ENCODE results near the gene SLFN12.
"Not testable (repeated sequence)": the region's sequence is repeated elsewhere in the genome, so short reads cannot be mapped to it uniquely, and the experiment has no call there.

Gene SLFN12

DNA sequence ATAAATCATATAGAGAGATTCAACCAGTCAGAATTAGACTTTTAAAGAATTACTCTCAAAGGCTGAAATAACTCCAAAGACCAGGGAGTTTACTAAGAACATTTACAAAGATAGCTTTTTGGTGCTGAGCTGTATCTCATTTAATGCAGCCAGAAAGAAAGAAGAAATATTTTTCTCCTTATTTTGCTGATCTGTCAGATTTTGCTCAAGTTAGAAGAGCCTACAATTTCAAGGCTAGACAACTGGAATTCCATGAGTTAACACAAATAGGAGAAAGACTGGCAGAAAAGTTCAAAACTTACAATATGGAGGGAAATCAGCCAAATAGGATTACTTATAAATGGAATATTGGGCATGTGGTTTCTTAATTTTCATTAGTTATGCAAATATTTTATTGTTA, 6.1 kb upstream of the SLFN12 start:
- TF ChIP-seq, protein P1, sequence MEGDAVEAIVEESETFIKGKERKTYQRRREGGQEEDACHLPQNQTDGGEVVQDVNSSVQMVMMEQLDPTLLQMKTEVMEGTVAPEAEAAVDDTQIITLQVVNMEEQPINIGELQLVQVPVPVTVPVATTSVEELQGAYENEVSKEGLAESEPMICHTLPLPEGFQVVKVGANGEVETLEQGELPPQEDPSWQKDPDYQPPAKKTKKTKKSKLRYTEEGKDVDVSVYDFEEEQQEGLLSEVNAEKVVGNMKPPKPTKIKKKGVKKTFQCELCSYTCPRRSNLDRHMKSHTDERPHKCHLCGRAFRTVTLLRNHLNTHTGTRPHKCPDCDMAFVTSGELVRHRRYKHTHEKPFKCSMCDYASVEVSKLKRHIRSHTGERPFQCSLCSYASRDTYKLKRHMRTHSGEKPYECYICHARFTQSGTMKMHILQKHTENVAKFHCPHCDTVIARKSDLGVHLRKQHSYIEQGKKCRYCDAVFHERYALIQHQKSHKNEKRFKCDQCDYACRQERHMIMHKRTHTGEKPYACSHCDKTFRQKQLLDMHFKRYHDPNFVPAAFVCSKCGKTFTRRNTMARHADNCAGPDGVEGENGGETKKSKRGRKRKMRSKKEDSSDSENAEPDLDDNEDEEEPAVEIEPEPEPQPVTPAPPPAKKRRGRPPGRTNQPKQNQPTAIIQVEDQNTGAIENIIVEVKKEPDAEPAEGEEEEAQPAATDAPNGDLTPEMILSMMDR (IDR thresholded peaks at IDR 0.05; ENCODE audit: low read depth, low read length), result no peak
- no peak for DNase-seq (ENCODE audit: low read depth in 2 of 2)
- no peak overlapping the region for H3K4me3 ChIP-seq (replicated peaks in 1 of 2; ENCODE audit: low read depth in 2 of 2, low read length in 2 of 2)

DNA sequence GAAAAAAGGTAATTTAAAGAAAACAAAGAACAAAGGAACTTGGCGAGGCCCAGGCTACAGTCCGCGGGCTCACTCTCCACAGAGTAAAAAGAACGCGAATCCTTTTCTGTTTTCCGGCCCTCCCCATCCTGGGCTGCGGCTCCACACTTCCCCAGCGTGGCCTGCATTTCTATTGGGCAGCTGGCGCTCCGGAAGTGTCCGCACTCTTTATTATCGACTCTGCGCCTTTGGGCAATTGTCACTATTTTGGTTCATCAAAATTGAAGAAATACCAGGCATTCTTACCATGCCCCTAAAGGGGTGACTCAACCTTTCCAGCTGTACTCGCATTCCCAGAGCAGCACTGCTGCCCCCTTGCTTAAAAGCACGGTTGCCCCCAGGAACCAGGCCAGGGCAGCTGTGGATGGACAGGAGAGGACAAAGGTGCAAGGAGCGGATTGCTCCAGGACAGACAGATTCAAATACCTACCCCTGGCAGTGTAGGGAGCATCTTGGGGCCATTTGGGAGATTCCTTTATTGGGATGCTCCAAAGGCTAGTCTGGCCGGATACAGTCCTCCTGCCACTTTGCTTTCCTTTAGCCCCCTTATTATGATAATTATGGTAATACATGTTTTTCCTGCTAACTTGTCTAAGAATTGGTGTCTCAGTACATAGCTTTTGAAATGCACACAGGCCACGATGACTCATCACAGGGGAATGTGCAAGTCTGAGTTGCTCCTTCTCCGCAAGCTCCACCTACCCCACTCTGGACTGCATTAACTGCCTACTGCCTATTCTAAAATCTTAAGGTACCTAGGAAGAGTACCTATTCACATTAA, 985 bp upstream of the SLFN12 start:
- peak overlapping the region; percentile 66 to 69 for H3K4me3 ChIP-seq (replicated peaks in 1 of 2; ENCODE audit: low read depth in 2 of 2, low read length in 2 of 2)
- TF ChIP-seq, protein P1 (IDR thresholded peaks at IDR 0.05; ENCODE audit: low read depth, low read length), result peak; percentile 46
- peak; percentile 99 to 100 for DNase-seq (ENCODE audit: low read depth in 2 of 2)

DNA sequence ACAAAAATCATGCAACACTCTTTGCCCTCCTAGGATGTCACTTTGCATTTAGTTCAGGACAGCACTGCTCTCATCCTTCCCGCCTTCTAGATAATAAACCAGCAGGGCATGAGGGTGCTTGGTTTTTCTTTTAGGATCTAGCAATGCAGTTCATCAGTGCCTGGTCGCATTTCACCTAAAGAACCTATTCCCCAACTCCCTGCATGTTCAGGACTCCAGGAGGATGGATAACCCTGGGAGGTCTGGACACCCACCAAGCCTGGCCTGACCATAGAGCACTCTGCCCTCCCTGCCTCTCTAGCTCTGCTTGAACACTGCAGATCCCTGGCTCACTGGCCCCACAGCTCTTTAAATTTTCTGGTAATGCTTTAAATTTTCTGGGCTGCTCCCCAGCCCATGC, 2.6 kb downstream of the SLFN12 start:
- no peak overlapping the region for H3K4me3 ChIP-seq (replicated peaks in 1 of 2; ENCODE audit: low read depth in 2 of 2, low read length in 2 of 2)
- no peak for DNase-seq (ENCODE audit: low read depth in 2 of 2)
- TF ChIP-seq, protein P1 (IDR thresholded peaks at IDR 0.05; ENCODE audit: low read depth, low read length), result no peak

DNA sequence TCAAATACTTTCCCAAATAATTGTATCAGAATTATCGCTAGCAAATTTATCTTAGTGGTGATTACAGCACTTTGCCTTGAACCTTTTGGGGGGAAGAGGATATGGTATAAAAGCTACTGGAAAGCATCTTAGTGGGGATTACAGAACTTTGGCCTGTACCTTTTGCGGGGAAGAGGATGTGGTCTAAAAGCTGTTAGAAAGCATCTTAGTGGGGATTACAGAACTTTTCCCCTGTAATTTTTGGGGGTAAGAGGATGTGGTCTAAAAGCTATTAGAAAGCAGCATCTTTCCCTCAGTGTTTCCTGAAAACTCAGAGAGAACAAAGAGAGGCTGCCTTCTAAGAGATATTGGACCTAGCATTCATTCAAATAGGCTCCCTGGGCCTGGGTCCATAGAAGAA, 4.1 kb downstream of the SLFN12 start:
- no peak for DNase-seq (ENCODE audit: low read depth in 2 of 2)
- TF ChIP-seq, protein P1 (IDR thresholded peaks at IDR 0.05; ENCODE audit: low read depth, low read length), result no peak
- H3K4me3 ChIP-seq (replicated peaks in 1 of 2; ENCODE audit: low read depth in 2 of 2, low read length in 2 of 2), result no peak overlapping the region

DNA sequence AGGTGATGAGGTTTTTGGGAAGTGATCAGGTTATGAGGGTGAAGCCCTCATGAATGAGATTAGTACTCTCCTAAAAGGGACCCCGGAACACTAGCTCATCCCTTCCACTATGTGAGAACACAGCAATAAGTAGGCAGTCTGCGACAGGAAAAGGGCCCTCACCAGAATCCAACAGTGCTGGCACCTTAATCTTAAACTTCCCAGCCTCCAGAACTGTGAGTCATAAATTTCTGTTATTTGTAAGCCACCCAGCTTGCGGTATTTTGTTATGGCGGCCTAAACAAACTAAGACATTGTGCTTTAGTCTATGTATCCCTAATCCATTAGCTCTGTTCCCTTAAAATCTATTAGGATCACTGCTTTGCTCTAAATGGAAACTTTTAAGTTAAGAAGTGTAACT, 8.5 kb downstream of the SLFN12 start:
- H3K4me3 ChIP-seq (replicated peaks in 1 of 2; ENCODE audit: low read depth in 2 of 2, low read length in 2 of 2), result no peak overlapping the region
- TF ChIP-seq, protein P1 (IDR thresholded peaks at IDR 0.05; ENCODE audit: low read depth, low read length), result no peak
- peak; percentile 17 to 31 for DNase-seq (ENCODE audit: low read depth in 2 of 2)

DNA sequence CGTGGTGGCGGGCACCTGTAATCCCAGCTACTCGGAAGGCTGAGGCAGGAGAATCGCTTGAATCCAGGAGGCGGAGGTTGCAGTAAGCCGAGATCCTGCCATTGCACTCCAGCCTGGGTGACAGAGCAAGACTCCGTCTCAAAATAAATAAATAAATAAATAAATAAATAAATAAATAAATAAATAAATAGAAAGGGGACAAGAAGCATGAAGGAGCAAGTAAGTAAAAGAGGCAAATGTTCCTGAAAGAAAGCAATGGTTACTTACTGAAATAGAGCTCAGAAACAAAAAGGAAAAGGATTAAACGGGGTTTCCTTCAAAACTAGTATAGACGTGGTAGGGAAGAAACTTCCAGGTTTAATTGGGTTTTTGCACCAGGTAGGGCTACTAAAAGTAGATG, 11.2 kb downstream of the SLFN12 start:
- not testable (repeated sequence) for DNase-seq (ENCODE audit: low read depth in 2 of 2)

DNA sequence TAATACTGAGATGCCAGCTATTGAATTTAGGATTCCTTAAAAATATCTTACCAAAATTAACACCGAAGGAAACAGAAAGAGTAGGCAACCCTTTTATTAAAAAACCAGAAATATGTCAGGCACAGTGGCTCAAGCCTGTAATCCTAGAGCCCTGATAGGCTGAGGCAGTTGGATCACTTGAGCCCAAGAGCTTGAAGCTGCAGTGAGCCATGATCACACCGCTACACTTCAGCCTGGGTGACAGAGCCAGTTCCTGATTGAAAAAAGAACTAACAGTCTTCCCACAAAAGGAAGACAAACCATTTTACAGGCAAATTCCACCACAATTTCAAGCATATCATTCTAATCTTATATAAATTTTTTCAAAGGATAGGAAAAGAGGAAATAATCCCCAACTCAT, 15.6 kb downstream of the SLFN12 start:
- DNase-seq (ENCODE audit: low read depth in 2 of 2), result no peak
- TF ChIP-seq, protein P1 (IDR thresholded peaks at IDR 0.05; ENCODE audit: low read depth, low read length), result no peak
- no peak overlapping the region for H3K4me3 ChIP-seq (replicated peaks in 1 of 2; ENCODE audit: low read depth in 2 of 2, low read length in 2 of 2)

More for the DNA sequence above, 11.2 kb downstream of the SLFN12 start:
- not testable (repeated sequence) for H3K4me3 ChIP-seq (replicated peaks in 1 of 2; ENCODE audit: low read depth in 2 of 2, low read length in 2 of 2)

DNA sequence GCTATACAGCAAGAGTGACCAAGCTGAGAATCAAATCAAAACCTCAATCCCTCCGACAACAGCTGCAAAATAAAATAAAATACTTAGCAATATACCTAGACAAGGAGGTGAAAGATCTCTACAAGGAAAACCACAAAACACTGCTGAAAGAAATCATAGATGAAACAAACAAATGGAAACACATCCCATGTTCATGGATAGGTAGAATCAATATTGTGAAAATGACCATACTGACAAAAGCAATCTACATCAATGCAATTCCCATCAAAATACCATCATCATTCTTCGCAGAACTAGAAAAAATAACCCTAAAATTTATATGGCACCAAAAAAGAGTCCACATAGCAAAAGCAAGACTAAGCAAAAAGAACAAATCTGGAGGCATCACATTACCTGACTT, 17.6 kb downstream of the SLFN12 start:
- not testable (repeated sequence) for H3K4me3 ChIP-seq (replicated peaks in 1 of 2; ENCODE audit: low read depth in 2 of 2, low read length in 2 of 2); DNase-seq (ENCODE audit: low read depth in 2 of 2)

Measured in cardiac fibroblast (primary cell).